CD4-positive, alpha-beta T cell treated with Interleukin-1 beta for 1 hour (primary cell): ENCODE data around the gene HSF5.
A peak's percentile ranks its signal among the peaks of the same experiment; 100 is the strongest.

ENCODE experiments used
- DNase-seq, 2 donors: peaks; one replicate each; pipeline ENCODE4 v3.0.0-alpha.2; 2020 to 2022

HSF5 gene

GRCh38 chr17:58475985-58476384, 12.2 kb downstream of the HSF5 start:
- DNase-seq: no peak

GRCh38 chr17:58470356-58470755, 17.9 kb downstream of the HSF5 start:
- DNase-seq: no peak

- DNase-seq: no peak
These were observed 19.3 kb downstream of the HSF5 start for GRCh38 chr17:58468944-58469343.

- DNase-seq: no peak
These were observed 32.7 kb downstream of the HSF5 start for GRCh38 chr17:58455491-58455890.

GRCh38 chr17:58452738-58453137, 35.5 kb downstream of the HSF5 start:
- DNase-seq: no peak

- peak; percentile 66 to 67 for DNase-seq
These were observed 40.9 kb downstream of the HSF5 start for GRCh38 chr17:58447039-58447975.

- no peak for DNase-seq
These were observed 42.1 kb downstream of the HSF5 start for GRCh38 chr17:58446086-58446485.

GRCh38 chr17:58436805-58437239, 51.4 kb downstream of the HSF5 start:
- no peak for DNase-seq

GRCh38 chr17:58436245-58436644, 52.0 kb downstream of the HSF5 start:
- no peak for DNase-seq

GRCh38 chr17:58432806-58433573, 55.2 kb downstream of the HSF5 start:
- DNase-seq: no peak

- DNase-seq: no peak
These were observed 60.4 kb downstream of the HSF5 start for GRCh38 chr17:58427807-58428206.

- no peak for DNase-seq
These were observed 66.5 kb downstream of the HSF5 start for GRCh38 chr17:58421711-58422110.

GRCh38 chr17:58420827-58421226, 67.4 kb downstream of the HSF5 start:
- no peak for DNase-seq

- DNase-seq: peak; percentile 90 to 92
These were observed 70.7 kb downstream of the HSF5 start, which contains the start of gene RNF43 for GRCh38 chr17:58417300-58418092. TSS of gene RNF43 (minus strand) at chr17:58417534. CDS start at chr17:58415577, 1,957 bp downstream.

- no peak for DNase-seq
These were observed 71.3 kb downstream of the HSF5 start for GRCh38 chr17:58416937-58417299.

- DNase-seq: no peak
These were observed 71.8 kb downstream of the HSF5 start for GRCh38 chr17:58416396-58416795.

- DNase-seq: no peak
These were observed 72.7 kb downstream of the HSF5 start for GRCh38 chr17:58415371-58416055.

- DNase-seq: no peak
These were observed 73.6 kb downstream of the HSF5 start for GRCh38 chr17:58414596-58414997.

- no peak for DNase-seq
These were observed 74.5 kb downstream of the HSF5 start for GRCh38 chr17:58413684-58414083.

- DNase-seq: no peak
These were observed 75.1 kb downstream of the HSF5 start for GRCh38 chr17:58412961-58413586.

GRCh38 chr17:58412064-58412703, 76.0 kb downstream of the HSF5 start:
- DNase-seq: no peak
